ENCODE data around the gene CEACAM16. TPM values are rescaled to one million over a fixed set of nuclear protein-coding genes. Genes with fewer than 3 reads are reported as not detected.
A peak's percentile ranks its signal among the peaks of the same experiment; 100 is the strongest.

Gene CEACAM16
- total and polyA plus RNA-seq, 10 of the 15 experiments (the other 5 are each of a cell fraction or from before 2014, with no cell fraction given): not detected

- TF ChIP-seq, protein P1, sequence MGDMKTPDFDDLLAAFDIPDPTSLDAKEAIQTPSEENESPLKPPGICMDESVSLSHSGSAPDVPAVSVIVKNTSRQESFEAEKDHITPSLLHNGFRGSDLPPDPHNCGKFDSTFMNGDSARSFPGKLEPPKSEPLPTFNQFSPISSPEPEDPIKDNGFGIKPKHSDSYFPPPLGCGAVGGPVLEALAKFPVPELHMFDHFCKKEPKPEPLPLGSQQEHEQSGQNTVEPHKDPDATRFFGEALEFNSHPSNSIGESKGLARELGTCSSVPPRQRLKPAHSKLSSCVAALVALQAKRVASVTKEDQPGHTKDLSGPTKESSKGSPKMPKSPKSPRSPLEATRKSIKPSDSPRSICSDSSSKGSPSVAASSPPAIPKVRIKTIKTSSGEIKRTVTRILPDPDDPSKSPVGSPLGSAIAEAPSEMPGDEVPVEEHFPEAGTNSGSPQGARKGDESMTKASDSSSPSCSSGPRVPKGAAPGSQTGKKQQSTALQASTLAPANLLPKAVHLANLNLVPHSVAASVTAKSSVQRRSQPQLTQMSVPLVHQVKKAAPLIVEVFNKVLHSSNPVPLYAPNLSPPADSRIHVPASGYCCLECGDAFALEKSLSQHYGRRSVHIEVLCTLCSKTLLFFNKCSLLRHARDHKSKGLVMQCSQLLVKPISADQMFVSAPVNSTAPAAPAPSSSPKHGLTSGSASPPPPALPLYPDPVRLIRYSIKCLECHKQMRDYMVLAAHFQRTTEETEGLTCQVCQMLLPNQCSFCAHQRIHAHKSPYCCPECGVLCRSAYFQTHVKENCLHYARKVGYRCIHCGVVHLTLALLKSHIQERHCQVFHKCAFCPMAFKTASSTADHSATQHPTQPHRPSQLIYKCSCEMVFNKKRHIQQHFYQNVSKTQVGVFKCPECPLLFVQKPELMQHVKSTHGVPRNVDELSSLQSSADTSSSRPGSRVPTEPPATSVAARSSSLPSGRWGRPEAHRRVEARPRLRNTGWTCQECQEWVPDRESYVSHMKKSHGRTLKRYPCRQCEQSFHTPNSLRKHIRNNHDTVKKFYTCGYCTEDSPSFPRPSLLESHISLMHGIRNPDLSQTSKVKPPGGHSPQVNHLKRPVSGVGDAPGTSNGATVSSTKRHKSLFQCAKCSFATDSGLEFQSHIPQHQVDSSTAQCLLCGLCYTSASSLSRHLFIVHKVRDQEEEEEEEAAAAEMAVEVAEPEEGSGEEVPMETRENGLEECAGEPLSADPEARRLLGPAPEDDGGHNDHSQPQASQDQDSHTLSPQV (IDR thresholded peaks at IDR 0.05): no peak
- TF ChIP-seq BMI1 (IDR thresholded peaks at IDR 0.05; ENCODE audit: borderline replicate concordance): no peak
Measured at GRCh38 chr19:44748426-44749254, 49.7 kb downstream of the CEACAM16 start, which contains the start of gene BCL3 (continued).

DNA sequence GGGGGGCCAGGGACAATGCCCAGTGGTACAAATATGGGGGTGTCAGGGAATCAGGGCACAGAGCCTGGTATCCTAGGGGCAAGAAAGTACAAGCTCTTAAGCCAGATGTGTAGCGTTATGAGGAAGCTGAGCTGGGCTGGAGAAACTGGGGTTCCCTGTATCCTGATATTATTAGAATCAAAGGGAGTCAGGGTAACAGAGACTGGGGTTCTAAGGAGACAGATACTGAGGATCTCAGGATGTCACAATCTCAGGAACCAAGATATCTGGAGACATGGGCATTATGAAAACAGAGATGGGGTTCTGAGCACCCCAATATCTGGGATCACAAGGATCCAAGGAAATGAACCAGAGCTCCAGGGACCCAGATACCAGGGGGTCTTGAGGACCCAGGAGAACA, 50.3 kb downstream of the CEACAM16 start:
- Histone ChIP-seq H3K4me3 (peak overlapping the region; percentile 98), H3K27me3 (replicated peaks in 1 of 2; ENCODE audit: control insufficient read depth in 2 of 2, insufficient read depth in 2 of 2, low read length in 1 of 2) (no peaks in the 10 kb centered on the region), H3K27ac (ENCODE audit: control insufficient read depth, insufficient read depth) (peak overlapping the region; percentile 92), H4K20me1 (ENCODE audit: control insufficient read depth, insufficient read depth) (no peaks in the 10 kb centered on the region), H3K9me3 (replicated peaks; ENCODE audit: control insufficient read depth, insufficient read depth, low read length) (no peaks in the 10 kb centered on the region), H3K4me1 (ENCODE audit: control insufficient read depth, insufficient read depth, low read length) (peaks cover 35% of the 10 kb centered on the region), H3K4me2 (ENCODE audit: control insufficient read depth, insufficient read depth) (peak overlapping the region; percentile 81), H3K36me3 (ENCODE audit: control insufficient read depth in 2 of 2, insufficient read depth in 2 of 2, low read length in 1 of 2) (no peaks in the 10 kb centered on the region; a peak in 2 of 4 replicates), H3K9ac (ENCODE audit: control insufficient read depth, insufficient read depth, low read length) (peak overlapping the region; percentile 93), H3K79me2 (ENCODE audit: control insufficient read depth, insufficient read depth, low read length) (peaks cover 43% of the 10 kb centered on the region), H2AFZ (ENCODE audit: control insufficient read depth, low read depth, low read length) (no peak overlapping the region)
- CTCF ChIA-PET: interaction anchor here (0.8 to 7.7 kb wide), 5 partner anchors 17 to 60 kb away, joined by 3 to 109 read pairs (median 5); no protein-coding TSS in a partner anchor
- no peak for DNase-seq (ENCODE audit: low read depth, low spot score)
- no peak for ATAC-seq
- in situ Hi-C loops (cut with MboI) (no loop called here), intact Hi-C loops (cut with micrococcal nuclease; ENCODE audit: unreplicated experiment) (no loop called here)
- SMC1A ChIA-PET (ENCODE audit: uncharacterized antibody, unreplicated experiment): interaction anchor here (1.0 to 7.7 kb wide), 5 partner anchors 9 to 59 kb away, joined by 3 to 115 read pairs (median 7); no protein-coding TSS in a partner anchor
- TF ChIP-seq WRNIP1 (IDR thresholded peaks at IDR 0.05; ENCODE audit: borderline replicate concordance, low read depth, low read length) (0 out of 2 replicates have a peak, but pooled peaks have one; percentile 39), KLF5 (IDR thresholded peaks at IDR 0.05; ENCODE audit: partially characterized antibody) (no peak)
- 0% methylated on average over 1 of the region's 1 CpG for WGBS (ENCODE audit: insufficient coverage, insufficient replicate concordance, low lambda C conversion rate, missing lambda C conversion rate)
- POLR2A ChIA-PET: interaction anchor here (0.5 to 2.1 kb wide), 9 partner anchors 11 to 102 kb away, joined by 3 to 11 read pairs (median 4); partner anchors contain the start of gene NECTIN2
- RAD21 ChIA-PET (ENCODE audit: unreplicated experiment): interaction anchor here (0.8 to 2.9 kb wide), 8 partner anchors 10 to 207 kb away, joined by 3 to 50 read pairs (median 6); no protein-coding TSS in a partner anchor
- FAIRE-seq: no peak
- BruUV-seq (replicated peaks): TSS peak; percentile 76

Data from GM12878 (cell line).